Measurements from ENCODE around the gene TIAM2.

TIAM2 gene

GRCh38 chr6:155061381-155061780, 66.3 kb downstream of the TIAM2 start:
- DNase-seq (ENCODE audit: low read depth, low spot score): no peak

GRCh38 chr6:155062866-155063341, 67.8 kb downstream of the TIAM2 start:
- DNase-seq (ENCODE audit: low read depth, low spot score): no peak

- DNase-seq (ENCODE audit: low read depth, low spot score): no peak
Measured at GRCh38 chr6:155064303-155064702, 69.2 kb downstream of the TIAM2 start.

- no peak for DNase-seq (ENCODE audit: low read depth, low spot score)
Measured at GRCh38 chr6:155066361-155066760, 71.2 kb downstream of the TIAM2 start.

GRCh38 chr6:155066921-155067680, 72.0 kb downstream of the TIAM2 start:
- DNase-seq (ENCODE audit: low read depth, low spot score): no peak

GRCh38 chr6:155067956-155068615, 73.0 kb downstream of the TIAM2 start:
- DNase-seq (ENCODE audit: low read depth, low spot score): no peak

GRCh38 chr6:155069543-155069942, 74.4 kb downstream of the TIAM2 start:
- no peak for DNase-seq (ENCODE audit: low read depth, low spot score)

GRCh38 chr6:155075930-155076695, 81.0 kb downstream of the TIAM2 start:
- no peak for DNase-seq (ENCODE audit: low read depth, low spot score)

GRCh38 chr6:155077331-155077730, 82.2 kb downstream of the TIAM2 start:
- DNase-seq (ENCODE audit: low read depth, low spot score): no peak

GRCh38 chr6:155077784-155078183, 82.7 kb downstream of the TIAM2 start:
- no peak for DNase-seq (ENCODE audit: low read depth, low spot score)

- no peak for DNase-seq (ENCODE audit: low read depth, low spot score)
Measured at GRCh38 chr6:155078331-155078745, 83.2 kb downstream of the TIAM2 start.

GRCh38 chr6:155079985-155080452, 84.9 kb downstream of the TIAM2 start:
- DNase-seq (ENCODE audit: low read depth, low spot score): no peak

GRCh38 chr6:155080881-155081845, 86.0 kb downstream of the TIAM2 start:
- no peak for DNase-seq (ENCODE audit: low read depth, low spot score)

- no peak for DNase-seq (ENCODE audit: low read depth, low spot score)
Measured at GRCh38 chr6:155084431-155085123, 89.5 kb downstream of the TIAM2 start.

GRCh38 chr6:155085582-155086257, 90.6 kb downstream of the TIAM2 start:
- DNase-seq (ENCODE audit: low read depth, low spot score): no peak

- no peak for DNase-seq (ENCODE audit: low read depth, low spot score)
Measured at GRCh38 chr6:155088856-155089255, 93.7 kb downstream of the TIAM2 start.

- no peak for DNase-seq (ENCODE audit: low read depth, low spot score)
Measured at GRCh38 chr6:155089746-155090145, 94.6 kb downstream of the TIAM2 start.

GRCh38 chr6:155090166-155090565, 95.1 kb downstream of the TIAM2 start:
- DNase-seq (ENCODE audit: low read depth, low spot score): no peak

- no peak for DNase-seq (ENCODE audit: low read depth, low spot score)
Measured at GRCh38 chr6:155091756-155092155, 96.6 kb downstream of the TIAM2 start.

GRCh38 chr6:155093430-155093829, 98.3 kb downstream of the TIAM2 start:
- no peak for DNase-seq (ENCODE audit: low read depth, low spot score)

All from iPS DF 19.7 (cell line).